NCI-H748 (cell line): Measurements from ENCODE around the gene TPRX2.
"Not testable (repeated sequence)": the region's sequence is repeated elsewhere in the genome, so short reads cannot be mapped to it uniquely, and the experiment has no call there.

Source experiments
- DNase-seq: peaks from one replicate; lab custom pipeline; 2025; ENCODE audit not compliant: unreplicated experiment; lab: John Stamatoyannopoulos, UW

TPRX2 gene

GRCh38 chr19:47860602-47861297, 1.7 kb downstream of the TPRX2 start:
- DNase-seq: no peak

GRCh38 chr19:47861630-47862029, 2.6 kb downstream of the TPRX2 start:
- no peak for DNase-seq

DNA sequence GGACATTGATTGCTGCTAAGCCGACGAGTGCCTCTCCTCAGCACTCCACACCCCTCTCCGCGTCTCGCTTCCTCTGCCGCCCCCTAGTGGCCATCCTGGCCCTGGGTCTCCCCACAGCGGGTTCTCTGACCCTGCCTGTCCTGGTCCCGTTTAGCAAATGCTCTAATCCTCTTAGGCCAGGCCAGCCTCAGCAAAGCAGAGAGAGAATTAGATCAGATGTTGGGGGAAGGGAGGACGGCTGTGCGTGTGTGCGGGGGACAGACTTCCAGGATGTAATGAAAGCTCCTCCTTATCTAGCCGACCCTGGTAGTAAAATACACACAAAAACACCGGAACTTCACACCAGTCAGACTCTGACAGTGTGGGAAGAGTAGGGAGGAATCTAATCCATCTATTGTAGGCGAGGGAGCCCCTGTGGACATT, 4.5 kb downstream of the TPRX2 start:
- DNase-seq: peak; percentile 67

GRCh38 chr19:47865166-47865565, 6.1 kb downstream of the TPRX2 start:
- DNase-seq: no peak

DNA sequence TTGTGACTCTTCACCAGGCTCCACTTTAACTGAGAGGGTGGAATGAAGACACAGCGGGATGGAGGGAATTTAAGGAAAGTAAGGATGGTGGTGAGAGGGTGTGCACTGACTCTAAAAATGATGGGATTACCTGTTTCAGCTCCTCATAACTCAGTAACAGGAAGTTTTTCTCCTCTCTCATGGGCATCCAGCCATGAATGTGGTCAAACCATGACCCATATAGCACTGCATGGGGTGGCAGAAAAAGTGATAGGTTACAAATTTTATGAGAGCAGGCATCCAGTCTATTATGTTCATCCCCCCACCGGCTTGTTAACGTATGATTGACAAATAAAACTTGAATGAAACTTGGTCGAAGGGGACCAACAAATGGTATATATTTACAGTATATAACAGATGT, 19.9 kb downstream of the TPRX2 start:
- no peak for DNase-seq

- not testable (repeated sequence) for DNase-seq
These were observed 20.4 kb downstream of the TPRX2 start for GRCh38 chr19:47879385-47879784.

DNA sequence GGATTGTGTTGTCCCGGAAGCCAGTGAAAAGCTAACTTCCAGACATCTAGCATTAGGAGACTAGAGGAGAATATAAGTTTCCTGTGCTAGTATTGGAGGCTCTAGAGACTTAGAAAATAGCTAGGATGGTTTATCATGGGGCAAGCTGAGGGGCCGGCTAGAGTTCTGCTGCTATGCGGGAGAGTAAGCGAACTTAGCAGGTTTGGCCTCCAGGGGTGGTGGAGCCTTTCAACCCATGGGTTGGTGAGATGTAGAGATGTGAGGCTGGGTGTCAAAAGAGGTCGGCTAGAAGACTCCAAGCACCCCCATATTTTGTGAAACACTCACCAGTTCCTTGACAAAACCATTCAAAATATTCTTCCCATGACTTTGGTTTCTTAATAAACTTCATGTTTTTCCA, 22.7 kb downstream of the TPRX2 start:
- DNase-seq: no peak

- DNase-seq: no peak
These were observed 23.9 kb downstream of the TPRX2 start for GRCh38 chr19:47882890-47883289.

DNA sequence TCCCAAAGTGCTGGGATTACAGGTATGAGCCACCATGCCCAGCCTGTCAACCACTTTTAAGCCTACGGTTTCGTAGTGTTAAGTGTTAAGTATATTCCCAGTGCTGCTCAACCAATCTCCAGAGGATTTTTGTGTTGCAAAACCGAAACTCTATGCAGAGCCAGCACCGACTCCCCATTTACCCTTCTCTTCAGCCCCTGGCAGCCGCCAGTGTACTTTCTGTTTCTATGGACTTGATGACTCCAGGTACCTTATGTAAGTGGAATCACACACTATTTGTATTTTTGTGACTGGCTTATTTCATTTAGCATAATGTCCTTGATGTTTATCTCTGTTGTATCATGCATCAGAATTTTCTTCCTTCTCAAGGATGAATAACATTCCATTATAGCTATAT, 26.0 kb downstream of the TPRX2 start:
- no peak for DNase-seq

- DNase-seq: no peak
These were observed 27.1 kb downstream of the TPRX2 start, which contains the start of gene SULT2A1 for GRCh38 chr19:47886010-47886559. SULT2A1 (minus strand) TSS chr19:47886315; CDS start chr19:47886257, 58 bp downstream.

DNA sequence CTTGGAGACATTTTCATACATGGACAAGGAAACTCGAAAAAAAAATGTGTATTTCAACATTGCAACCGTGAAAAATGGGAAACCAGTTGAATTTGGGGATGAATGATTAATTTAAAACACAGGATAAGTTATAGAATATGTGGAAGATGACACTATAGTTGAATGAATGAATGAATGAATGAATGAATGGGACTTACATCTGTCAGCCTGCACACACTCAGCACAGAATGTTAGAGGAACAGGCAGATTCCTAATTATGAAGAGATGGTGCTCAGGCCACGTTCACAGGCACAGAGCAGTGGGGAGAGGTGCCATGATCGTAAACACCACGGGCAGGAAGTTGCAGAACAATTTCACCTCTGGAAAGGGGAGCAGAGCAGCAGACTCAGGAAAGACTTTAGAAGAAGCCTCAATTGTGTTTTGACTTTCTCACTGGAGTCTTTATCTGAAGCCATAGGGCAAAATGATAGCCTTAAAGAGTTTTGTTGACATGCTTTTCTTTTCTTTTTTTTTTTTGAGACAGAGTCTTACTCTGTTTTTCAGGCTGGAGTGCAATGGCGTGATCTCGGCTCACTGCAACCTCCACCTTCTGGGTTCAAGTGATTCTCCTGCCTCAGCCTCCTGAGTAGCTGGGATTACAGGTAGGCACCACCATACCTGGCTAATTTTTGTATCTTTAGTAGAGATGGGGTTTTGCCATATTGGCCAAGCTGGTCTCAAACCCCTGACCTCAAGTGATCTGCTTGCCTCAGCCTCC, 32.0 kb downstream of the TPRX2 start:
- no peak for DNase-seq

GRCh38 chr19:47891622-47891922, 32.5 kb downstream of the TPRX2 start:
- DNase-seq: no peak

DNA sequence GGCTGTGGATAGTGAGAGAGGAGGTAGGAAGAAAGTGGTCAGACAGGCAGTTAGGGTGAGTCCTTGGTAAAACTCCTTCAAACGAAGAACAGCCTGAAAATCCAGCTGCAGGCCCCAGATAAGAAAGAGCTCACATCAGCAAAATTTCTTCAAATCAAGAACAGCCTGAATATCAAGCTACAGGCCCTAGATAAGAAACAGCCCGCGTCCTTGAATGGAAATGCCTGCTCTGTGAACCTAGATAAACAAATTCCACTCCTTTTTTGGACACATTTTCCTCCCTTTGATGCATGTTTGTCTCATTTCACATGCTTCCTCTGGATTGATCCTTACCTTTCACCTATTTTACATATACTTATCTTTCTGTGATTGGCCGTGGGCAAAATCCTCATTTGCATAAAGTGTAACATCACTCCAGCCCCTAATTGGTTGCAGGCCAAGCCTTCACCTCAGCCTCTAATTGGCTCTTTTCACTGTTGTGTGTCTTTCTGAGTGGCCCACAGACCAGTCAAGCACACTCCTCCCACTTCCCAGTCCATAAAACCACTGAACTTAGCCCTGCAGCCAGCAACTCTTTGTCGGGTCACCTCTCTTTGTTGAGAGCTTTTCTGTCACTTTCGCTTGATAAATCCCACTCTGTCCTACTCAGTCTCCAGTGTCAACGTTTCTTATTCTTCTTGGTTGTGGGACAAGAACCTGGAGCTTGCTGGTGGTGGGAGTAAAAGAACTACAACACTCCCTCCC, 33.1 kb downstream of the TPRX2 start:
- DNase-seq: no peak

GRCh38 chr19:47895165-47895782, 36.2 kb downstream of the TPRX2 start:
- DNase-seq: no peak

GRCh38 chr19:47896019-47896418, 37.0 kb downstream of the TPRX2 start:
- no peak for DNase-seq

- DNase-seq: no peak
These were observed 37.7 kb downstream of the TPRX2 start for GRCh38 chr19:47896773-47897172.

GRCh38 chr19:47897861-47898260, 38.8 kb downstream of the TPRX2 start:
- DNase-seq: no peak

DNA sequence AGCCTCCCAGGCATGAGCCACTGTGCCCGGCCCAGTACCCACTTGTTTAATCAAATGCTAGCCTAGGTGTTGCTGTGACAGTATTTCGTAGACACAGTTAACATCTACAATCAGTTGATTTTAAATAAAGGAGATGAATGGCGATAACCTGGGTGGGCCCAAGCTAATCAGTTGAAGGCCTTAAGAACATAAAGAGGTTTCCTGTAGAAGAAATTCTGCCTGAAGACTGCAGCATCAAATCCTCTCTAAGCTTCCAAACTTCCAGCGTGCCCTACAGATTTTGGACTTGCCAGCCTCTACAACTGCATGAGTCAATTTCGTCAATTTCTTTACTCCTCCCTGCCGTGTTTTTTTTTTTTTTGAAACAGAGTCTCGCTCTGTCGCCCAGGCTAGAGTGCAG, 40.3 kb downstream of the TPRX2 start:
- no peak for DNase-seq

DNA sequence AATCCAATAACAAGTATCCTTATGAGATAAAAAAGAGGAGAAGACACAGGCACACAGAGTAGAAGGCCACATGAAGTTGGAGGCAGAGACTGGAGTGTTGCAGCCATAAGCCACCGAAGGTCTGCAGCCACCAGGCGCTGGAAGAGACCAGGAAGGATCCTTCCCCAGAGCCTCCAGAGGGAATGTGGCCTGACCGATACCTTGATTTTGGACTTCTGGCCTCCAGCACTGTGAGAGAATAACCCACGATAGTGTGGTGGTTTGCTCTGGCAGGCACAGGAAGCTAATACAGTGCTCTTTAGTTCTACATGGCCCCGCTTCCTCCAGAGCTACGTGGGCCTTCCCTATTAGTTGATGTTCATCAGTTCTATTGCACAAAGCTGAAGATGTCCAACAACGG, 42.3 kb downstream of the TPRX2 start:
- no peak for DNase-seq

DNA sequence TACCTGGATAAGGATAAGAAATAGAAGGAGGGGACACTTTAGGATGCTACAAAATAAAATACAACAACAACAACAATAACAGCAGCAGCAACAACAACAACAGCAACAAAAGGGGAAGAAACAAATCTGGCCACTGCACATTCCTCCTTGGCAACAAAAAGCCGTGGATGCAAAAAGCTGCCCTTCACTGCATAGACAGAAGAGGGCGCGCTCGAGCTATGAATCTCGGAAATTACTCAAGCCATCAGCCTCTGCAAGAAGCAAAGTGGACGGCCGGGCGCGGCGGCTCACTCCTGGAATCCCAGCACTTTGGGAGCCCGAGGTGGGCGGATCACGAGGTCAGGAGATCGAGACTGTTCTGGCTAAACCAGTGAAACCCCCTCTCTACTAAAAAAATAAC, 50.3 kb downstream of the TPRX2 start:
- DNase-seq: not testable (repeated sequence)

GRCh38 chr19:47910191-47910590, 51.2 kb downstream of the TPRX2 start:
- not testable (repeated sequence) for DNase-seq
